Kidney tubule cell (primary cell): ENCODE results near the gene AMIGO1.

Source experiments
- DNase-seq: peaks from one replicate; pipeline ENCODE4 v3.0.0-alpha.2; 2018; ENCODE audit warnings: low spot score

AMIGO1 gene

GRCh38 chr1:109454497-109455133, 54.9 kb downstream of the AMIGO1 start:
- DNase-seq, result no peak
